ENCODE data around the gene AIFM3. TPM values are rescaled to one million over a fixed set of nuclear protein-coding genes. Genes with fewer than 3 reads are reported as not detected.

Gene AIFM3
- polyA plus RNA-seq, 1 donor from 2014 or later, result 1.1 TPM

DNA sequence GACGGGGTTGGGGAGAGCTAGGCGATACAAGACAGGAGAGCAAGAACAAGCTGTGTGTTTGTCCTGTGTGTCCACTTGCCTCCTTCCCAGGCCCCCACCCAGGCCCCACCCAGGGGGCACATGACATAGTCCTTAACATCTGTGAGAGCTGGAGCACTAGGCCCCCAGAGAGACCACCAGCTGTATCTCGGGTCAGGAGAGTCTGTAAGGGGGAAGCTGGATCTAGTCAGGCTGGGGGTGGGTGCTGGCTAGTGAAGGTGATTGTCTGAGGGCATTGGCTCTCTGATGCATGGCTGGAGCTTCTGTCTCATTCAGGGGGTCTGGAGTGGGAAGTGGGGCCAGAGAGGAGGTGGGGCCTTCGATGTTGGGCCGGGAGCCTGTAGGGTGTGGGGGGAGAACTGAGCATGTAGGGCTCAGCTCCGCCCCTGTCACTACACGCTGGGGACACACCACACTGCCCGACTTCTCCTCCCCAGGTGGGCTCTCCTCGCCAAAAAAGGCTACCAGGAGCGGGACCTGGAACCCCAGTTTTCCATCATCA, 48.5 kb downstream of the AIFM3 start:
- peak overlapping the region; percentile 84 for H3K9ac ChIP-seq (ENCODE audit: low read length)
- H3K27me3 ChIP-seq (ENCODE audit: insufficient read depth, low read depth, low read length), result no peaks in the 10 kb centered on the region
- H4K20me1 ChIP-seq (ENCODE audit: insufficient read depth), result no peaks in the 10 kb centered on the region
- H2AFZ ChIP-seq (ENCODE audit: low read depth, low read length), result no peak overlapping the region
- H3K36me3 ChIP-seq (ENCODE audit: insufficient read depth, low read length), result no peaks in the 10 kb centered on the region
- peak overlapping the region; percentile 92 for H3K27ac ChIP-seq (ENCODE audit: low read length)
- H3K4me3 ChIP-seq (ENCODE audit: low read length), result peak overlapping the region; percentile 80
- H3K4me2 ChIP-seq (ENCODE audit: low read length), result no peak overlapping the region
- no peaks in the 10 kb centered on the region for H3K9me2 ChIP-seq (ENCODE audit: insufficient read depth, low read length)
- TF ChIP-seq MXI1 (conservative IDR thresholded peaks at IDR 0.05; ENCODE audit: poor library complexity, severe bottlenecking), result no peak
- H3K79me2 ChIP-seq (replicated peaks; ENCODE audit: insufficient read depth, low read length), result peaks cover 22% of the 10 kb centered on the region
- no peaks in the 10 kb centered on the region for H3K9me3 ChIP-seq (ENCODE audit: low read length)
- peaks cover 3% of the 10 kb centered on the region for H3F3A ChIP-seq (ENCODE audit: insufficient read depth, low read length, poor library complexity, severe bottlenecking)

DNA sequence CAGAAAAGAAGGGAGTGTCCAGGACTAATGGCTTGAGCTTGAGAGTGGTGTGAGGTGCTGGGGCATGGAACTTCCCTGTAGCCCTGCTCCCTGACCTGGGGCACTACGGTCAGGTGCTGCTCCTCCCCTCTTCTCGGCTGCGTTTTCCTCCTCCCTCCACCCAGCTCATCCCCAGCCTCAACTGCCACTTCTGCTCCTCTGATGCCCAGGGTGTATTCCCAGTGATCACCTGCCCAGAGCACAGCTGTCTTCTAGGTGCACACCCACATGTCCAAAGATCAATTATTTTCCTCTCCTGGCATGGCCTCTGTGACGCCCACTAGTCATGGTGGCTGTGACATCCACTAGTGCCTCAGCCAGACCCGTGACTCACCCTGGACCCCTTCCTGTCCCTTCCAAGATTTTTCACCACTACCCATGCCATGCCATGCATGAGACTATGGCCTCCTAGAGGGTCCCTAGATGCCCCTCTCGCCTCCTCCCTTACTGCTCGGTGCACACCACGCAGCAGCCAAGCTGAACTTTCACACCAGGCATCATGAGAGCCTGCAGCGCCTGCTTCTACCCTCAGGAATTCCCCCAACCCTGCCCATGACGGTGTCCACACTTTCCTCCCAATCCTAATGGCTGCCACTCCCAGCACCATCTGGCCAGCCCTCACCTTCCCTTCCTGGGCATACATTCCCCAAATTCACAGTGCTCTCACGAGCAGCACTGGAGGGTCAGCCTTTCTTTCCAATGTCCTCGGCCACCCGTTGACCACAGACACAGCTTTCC, 49.8 kb downstream of the AIFM3 start:
- Histone ChIP-seq H3K36me3 (ENCODE audit: insufficient read depth, low read length) (no peaks in the 10 kb centered on the region), H3K9ac (ENCODE audit: low read length) (no peak overlapping the region), H3K79me2 (replicated peaks; ENCODE audit: insufficient read depth, low read length) (peaks cover 21% of the 10 kb centered on the region), H3K27me3 (ENCODE audit: insufficient read depth, low read depth, low read length) (no peaks in the 10 kb centered on the region), H3F3A (ENCODE audit: insufficient read depth, low read length, poor library complexity, severe bottlenecking) (peaks cover 3% of the 10 kb centered on the region), H3K9me2 (ENCODE audit: insufficient read depth, low read length) (no peaks in the 10 kb centered on the region), H4K20me1 (ENCODE audit: insufficient read depth) (no peaks in the 10 kb centered on the region), H3K27ac (ENCODE audit: low read length) (peak overlapping the region; percentile 31), H3K9me3 (ENCODE audit: low read length) (no peaks in the 10 kb centered on the region), H3K4me2 (ENCODE audit: low read length) (no peak overlapping the region), H2AFZ (ENCODE audit: low read depth, low read length) (no peak overlapping the region), H3K4me3 (ENCODE audit: low read length) (no peak overlapping the region)
- TF ChIP-seq TAF1 (IDR thresholded peaks at IDR 0.05; ENCODE audit: low read depth), result no peak
- TF ChIP-seq, protein P1, sequence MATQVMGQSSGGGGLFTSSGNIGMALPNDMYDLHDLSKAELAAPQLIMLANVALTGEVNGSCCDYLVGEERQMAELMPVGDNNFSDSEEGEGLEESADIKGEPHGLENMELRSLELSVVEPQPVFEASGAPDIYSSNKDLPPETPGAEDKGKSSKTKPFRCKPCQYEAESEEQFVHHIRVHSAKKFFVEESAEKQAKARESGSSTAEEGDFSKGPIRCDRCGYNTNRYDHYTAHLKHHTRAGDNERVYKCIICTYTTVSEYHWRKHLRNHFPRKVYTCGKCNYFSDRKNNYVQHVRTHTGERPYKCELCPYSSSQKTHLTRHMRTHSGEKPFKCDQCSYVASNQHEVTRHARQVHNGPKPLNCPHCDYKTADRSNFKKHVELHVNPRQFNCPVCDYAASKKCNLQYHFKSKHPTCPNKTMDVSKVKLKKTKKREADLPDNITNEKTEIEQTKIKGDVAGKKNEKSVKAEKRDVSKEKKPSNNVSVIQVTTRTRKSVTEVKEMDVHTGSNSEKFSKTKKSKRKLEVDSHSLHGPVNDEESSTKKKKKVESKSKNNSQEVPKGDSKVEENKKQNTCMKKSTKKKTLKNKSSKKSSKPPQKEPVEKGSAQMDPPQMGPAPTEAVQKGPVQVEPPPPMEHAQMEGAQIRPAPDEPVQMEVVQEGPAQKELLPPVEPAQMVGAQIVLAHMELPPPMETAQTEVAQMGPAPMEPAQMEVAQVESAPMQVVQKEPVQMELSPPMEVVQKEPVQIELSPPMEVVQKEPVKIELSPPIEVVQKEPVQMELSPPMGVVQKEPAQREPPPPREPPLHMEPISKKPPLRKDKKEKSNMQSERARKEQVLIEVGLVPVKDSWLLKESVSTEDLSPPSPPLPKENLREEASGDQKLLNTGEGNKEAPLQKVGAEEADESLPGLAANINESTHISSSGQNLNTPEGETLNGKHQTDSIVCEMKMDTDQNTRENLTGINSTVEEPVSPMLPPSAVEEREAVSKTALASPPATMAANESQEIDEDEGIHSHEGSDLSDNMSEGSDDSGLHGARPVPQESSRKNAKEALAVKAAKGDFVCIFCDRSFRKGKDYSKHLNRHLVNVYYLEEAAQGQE (IDR thresholded peaks at IDR 0.05; ENCODE audit: borderline replicate concordance), result no peak
- no peak for TF ChIP-seq SMC3 (conservative IDR thresholded peaks at IDR 0.05; ENCODE audit: poor library complexity)
- no peak for TF ChIP-seq EZH2 (IDR thresholded peaks at IDR 0.05; ENCODE audit: borderline replicate concordance, insufficient read depth, low read length, poor library complexity, severe bottlenecking)
- no peak for TF ChIP-seq MXI1 (conservative IDR thresholded peaks at IDR 0.05; ENCODE audit: poor library complexity, severe bottlenecking)
- no peak for TF ChIP-seq EP300 (conservative IDR thresholded peaks at IDR 0.05; ENCODE audit: poor library complexity, severe bottlenecking)
- no peak for TF ChIP-seq RAD21 (conservative IDR thresholded peaks at IDR 0.05)
- TF ChIP-seq POLR2AphosphoS5 (IDR thresholded peaks at IDR 0.05), result no peak
- TF ChIP-seq, protein P2, sequence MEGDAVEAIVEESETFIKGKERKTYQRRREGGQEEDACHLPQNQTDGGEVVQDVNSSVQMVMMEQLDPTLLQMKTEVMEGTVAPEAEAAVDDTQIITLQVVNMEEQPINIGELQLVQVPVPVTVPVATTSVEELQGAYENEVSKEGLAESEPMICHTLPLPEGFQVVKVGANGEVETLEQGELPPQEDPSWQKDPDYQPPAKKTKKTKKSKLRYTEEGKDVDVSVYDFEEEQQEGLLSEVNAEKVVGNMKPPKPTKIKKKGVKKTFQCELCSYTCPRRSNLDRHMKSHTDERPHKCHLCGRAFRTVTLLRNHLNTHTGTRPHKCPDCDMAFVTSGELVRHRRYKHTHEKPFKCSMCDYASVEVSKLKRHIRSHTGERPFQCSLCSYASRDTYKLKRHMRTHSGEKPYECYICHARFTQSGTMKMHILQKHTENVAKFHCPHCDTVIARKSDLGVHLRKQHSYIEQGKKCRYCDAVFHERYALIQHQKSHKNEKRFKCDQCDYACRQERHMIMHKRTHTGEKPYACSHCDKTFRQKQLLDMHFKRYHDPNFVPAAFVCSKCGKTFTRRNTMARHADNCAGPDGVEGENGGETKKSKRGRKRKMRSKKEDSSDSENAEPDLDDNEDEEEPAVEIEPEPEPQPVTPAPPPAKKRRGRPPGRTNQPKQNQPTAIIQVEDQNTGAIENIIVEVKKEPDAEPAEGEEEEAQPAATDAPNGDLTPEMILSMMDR (IDR thresholded peaks at IDR 0.05; ENCODE audit: poor library complexity, severe bottlenecking), result no peak

Measured in neural cell (in vitro differentiated cells).